Common myeloid progenitor, CD34-positive (primary cell): Measurements from ENCODE around the gene RASL12.
"Not testable (repeated sequence)": the region's sequence is repeated elsewhere in the genome, so short reads cannot be mapped to it uniquely, and the experiment has no call there.

Source experiments
- CTCF ChIA-PET: fragments of 350-600 bp; sonication (Branson Sonifier 250); formaldehyde crosslinking; loops from one replicate; lab custom pipeline; 2021; ENCODE audit warnings: antibody characterized with exemption; lab: Charles Lee
- POLR2A ChIA-PET: fragments of 350-600 bp; sonication (Branson Sonifier 250); formaldehyde crosslinking; loops from one replicate; lab custom pipeline; 2021; ENCODE audit warnings: antibody characterized with exemption; lab: Charles Lee
- DNase-seq, 3 donors: peaks; one replicate each; pipeline versions ENCODE4 v3.0.0 to v3.0.0-alpha.2; 2013
- H3K27ac ChIP-seq, 2 experiments: 1 replicate in 1 of 2; 2 replicates in 1 of 2; pipeline ENCODE4 v1.7.0; 2013; ENCODE audit warnings: inconsistent platforms in 2 of 2, low read length in 2 of 2, mild to moderate bottlenecking in 2 of 2, low read depth in 1 of 2, moderate library complexity in 1 of 2; ENCODE audit not compliant: severe bottlenecking in 2 of 2, insufficient read depth in 1 of 2, poor library complexity in 1 of 2
- H3K27me3 ChIP-seq, 5 experiments: replicated peaks in 2 of 5; 1 replicate in 3 of 5; 2 replicates in 2 of 5; pipeline versions ENCODE4 v1.6.1 to v1.7.0; 2013; ENCODE audit warnings: low read length in 4 of 5, mild to moderate bottlenecking in 2 of 5, moderate library complexity in 2 of 5, inconsistent platforms in 1 of 5; ENCODE audit not compliant: insufficient read depth in 5 of 5, control insufficient read depth in 4 of 5
- H3K36me3 ChIP-seq, 4 experiments: 1 replicate in 2 of 4; 2 replicates in 2 of 4; pipeline versions ENCODE4 v1.6.1 to v1.7.0; 2013; ENCODE audit warnings: low read length in 3 of 4, control low read depth in 1 of 4, mild to moderate bottlenecking in 1 of 4; ENCODE audit not compliant: control insufficient read depth in 4 of 4, insufficient read depth in 4 of 4
- H3K4me1 ChIP-seq, 4 experiments: 1 replicate in 3 of 4; 2 replicates in 1 of 4; pipeline versions ENCODE4 v1.6.1 to v1.7.1; 2013; ENCODE audit warnings: low read length in 3 of 4, mild to moderate bottlenecking in 3 of 4, control low read depth in 1 of 4, inconsistent platforms in 1 of 4, moderate library complexity in 1 of 4; ENCODE audit not compliant: control insufficient read depth in 4 of 4, insufficient read depth in 4 of 4; ENCODE audit errors: control extremely low read depth in 1 of 4
- H3K4me3 ChIP-seq, 7 experiments: 1 replicate in 4 of 7; 2 replicates in 3 of 7; pipeline versions ENCODE4 v1.5.1 to v1.7.0; 2013; ENCODE audit warnings: mild to moderate bottlenecking in 7 of 7, low read length in 6 of 7, moderate library complexity in 6 of 7, inconsistent platforms in 2 of 7, low read depth in 2 of 7, control low read depth in 1 of 7; ENCODE audit not compliant: insufficient read depth in 4 of 7, control insufficient read depth in 1 of 7; ENCODE audit errors: extremely low read depth in 1 of 7
- H3K9me3 ChIP-seq, 5 experiments: 1 replicate in 4 of 5; 2 replicates in 1 of 5; pipeline versions ENCODE4 v1.6.1 to v1.7.1; 2013; ENCODE audit warnings: low read length in 4 of 5, mild to moderate bottlenecking in 2 of 5, inconsistent platforms in 1 of 5, low read depth in 1 of 5, moderate library complexity in 1 of 5; ENCODE audit not compliant: control insufficient read depth in 4 of 5, insufficient read depth in 2 of 5; ENCODE audit errors: control extremely low read depth in 1 of 5
- WGBS: methylation state at CpG from one replicate; pipeline ENCODE4 v1.1.5; 2013; ENCODE audit not compliant: insufficient coverage; 5-methylcytosine and 5-hydroxymethylcytosine counted together

Gene RASL12

DNA sequence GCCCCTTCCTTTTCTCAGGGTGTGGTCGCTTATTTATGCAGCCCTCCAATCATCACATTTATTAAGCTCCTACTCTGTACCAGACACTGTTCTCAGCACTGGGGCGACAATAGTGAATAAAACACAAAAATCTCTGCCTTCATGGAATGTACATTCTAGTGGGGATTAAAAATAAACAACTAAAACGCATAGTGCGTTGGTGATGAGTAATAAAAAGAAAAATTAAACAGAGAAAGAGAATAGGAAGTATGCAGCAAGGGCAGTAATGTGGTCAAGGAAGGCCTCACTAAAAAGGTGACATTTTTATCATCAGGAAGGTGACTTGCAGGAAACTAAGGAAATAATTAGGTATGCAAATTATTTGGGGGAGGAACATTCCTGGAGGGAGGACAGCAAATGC lies 17.5 kb downstream of the RASL12 start:
- Histone ChIP-seq H3K4me1 (peaks cover 0 to 31% (median 27%) of the 10 kb centered on the region in 4 experiments), H3K27me3 (no peaks in the 10 kb centered on the region), H3K36me3 (no peaks in the 10 kb centered on the region), H3K27ac (no peak overlapping the region), H3K4me3 (peak overlapping the region in 2 of 7 experiments; percentile 38 to 70), H3K9me3 (no peaks in the 10 kb centered on the region)
- DNase-seq, result peak in 2 of 3 donors; percentile 26 to 30
- CTCF ChIA-PET, result interaction anchor here (1.0 to 12.8 kb wide), 4 partner anchors 11 to 65 kb away, joined by 3 to 282 read pairs (median 74); partner anchors contain the start of genes KBTBD13 and UBAP1L
- POLR2A ChIA-PET, result interaction anchor here (0.6 kb wide), 1 partner anchor 19 kb away, joined by 4 read pairs; no protein-coding TSS in a partner anchor
- 24% methylated on average over 2 of the region's 4 CpGs for WGBS

DNA sequence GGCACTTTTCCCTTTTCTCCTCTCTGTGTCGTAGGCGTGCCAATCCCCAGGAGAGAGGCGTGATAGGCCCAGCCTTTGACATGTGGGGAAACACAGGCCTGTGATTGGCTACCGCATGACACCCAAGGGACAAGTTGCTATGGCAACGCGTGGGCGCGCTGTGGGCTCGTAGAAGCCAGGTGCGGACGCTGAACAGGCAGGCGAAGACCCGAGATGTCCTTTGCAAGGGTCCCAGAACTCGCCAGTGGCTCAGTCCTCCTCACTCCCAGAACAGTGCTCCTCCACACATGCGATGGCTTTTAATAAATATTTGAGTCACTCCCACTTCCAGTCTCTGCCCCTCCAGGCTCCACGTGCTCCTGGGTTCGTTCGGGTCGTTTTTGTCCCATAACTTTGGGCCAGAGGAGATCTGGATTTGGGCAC lies 18.4 kb downstream of the RASL12 start:
- Histone ChIP-seq H3K9me3 (no peaks in the 10 kb centered on the region), H3K4me3 (peak overlapping the region in 5 of 7 experiments; percentile 35 to 70 (median 38)), H3K27me3 (no peaks in the 10 kb centered on the region), H3K4me1 (peaks cover 0 to 23% (median 19%) of the 10 kb centered on the region in 4 experiments), H3K36me3 (no peaks in the 10 kb centered on the region), H3K27ac (no peak overlapping the region)
- ChIA-PET CTCF (interaction anchor here (7.7 to 12.8 kb wide), 2 partner anchors 32 to 49 kb away, joined by 142 to 282 read pairs; partner anchors contain the start of gene KBTBD13), POLR2A (no interaction called here)
- peak; percentile 91 to 92 (median 92) for DNase-seq
- WGBS, result 0% methylated on average over 16 of the region's 19 CpGs

DNA sequence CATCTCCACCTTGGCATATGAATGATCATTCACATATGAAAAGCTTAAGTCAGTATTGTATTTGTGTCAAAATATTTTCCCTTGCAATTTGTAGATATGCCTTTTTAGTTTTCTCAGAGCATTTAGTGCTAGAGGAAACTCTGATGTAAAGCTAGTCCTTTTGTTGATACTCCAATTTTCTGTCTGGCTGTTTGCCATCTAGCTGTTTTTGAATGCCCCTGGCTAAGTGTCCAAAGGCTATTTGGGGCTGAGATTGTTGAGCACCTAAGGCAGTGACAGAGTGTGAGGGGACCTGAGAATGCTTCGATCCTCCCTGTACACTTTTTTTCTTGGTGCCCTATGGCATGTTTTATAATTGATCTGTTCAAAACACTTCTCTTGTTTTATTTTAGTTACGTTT lies 19.6 kb downstream of the RASL12 start:
- ChIA-PET CTCF (interaction anchor here (0.9 to 12.8 kb wide), 3 partner anchors 19 to 162 kb away, joined by 3 to 282 read pairs (median 6); partner anchors contain the start of genes KBTBD13 and RASL12), POLR2A (interaction anchor here (0.6 kb wide), 2 partner anchors 9 to 341 kb away, joined by 3 to 6 read pairs; no protein-coding TSS in a partner anchor)
- H3K36me3 ChIP-seq, result no peaks in the 10 kb centered on the region
- no peak overlapping the region for H3K27ac ChIP-seq
- WGBS, result no CpG with 5 or more reads among the region's 2 CpGs
- no peaks in the 10 kb centered on the region for H3K9me3 ChIP-seq
- H3K27me3 ChIP-seq, result no peaks in the 10 kb centered on the region
- no peak overlapping the region for H3K4me3 ChIP-seq
- H3K4me1 ChIP-seq, result peaks cover 0 to 22% (median 17%) of the 10 kb centered on the region in 4 experiments
- no peak for DNase-seq

DNA sequence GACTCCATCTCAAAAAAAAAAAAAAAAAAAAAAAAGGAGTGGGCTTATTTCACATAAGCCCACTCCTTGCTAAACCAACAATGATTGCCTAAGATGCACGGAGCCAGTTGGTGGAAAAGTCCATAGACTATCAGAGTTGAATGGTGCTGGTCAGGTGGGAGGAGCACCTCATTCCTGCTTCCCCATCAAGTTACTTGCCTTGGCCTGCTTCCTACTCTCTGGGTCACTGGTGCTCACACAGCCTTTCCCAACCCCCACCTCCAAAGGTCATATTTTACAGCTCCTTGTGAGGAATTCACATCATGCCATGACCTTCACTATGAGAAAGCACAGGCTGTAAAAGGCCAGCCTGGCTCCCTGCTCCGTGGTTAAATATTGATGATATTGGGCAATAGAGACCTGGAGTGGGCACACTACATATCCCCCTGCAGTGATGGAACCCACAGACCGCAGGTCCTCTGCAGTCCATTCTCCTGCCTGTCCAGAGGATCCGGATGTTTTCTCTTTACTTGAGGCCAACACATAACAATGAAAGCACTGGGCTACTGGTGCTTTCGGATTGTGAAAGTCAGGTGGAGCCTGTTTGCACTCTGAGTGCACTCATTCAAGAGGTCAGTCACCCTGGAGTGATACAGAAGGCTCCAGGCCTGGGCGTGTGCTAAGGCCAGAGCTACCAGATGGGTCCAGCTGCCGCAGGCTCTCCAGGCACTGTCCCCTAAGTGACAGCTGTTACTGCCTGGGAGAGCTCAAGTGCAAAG lies 22.9 kb downstream of the RASL12 start, which contains the start of gene SLC51B:
TSS of gene SLC51B (plus strand) at position 664 of the 758 bp plus-strand sequence. CDS start 4,618 bp downstream, outside the sequence.
- H3K27ac ChIP-seq, result no peak within 1 kb of the TSS
- H3K4me3 ChIP-seq, result no peak within 1 kb of the TSS
- no peak for DNase-seq
- ChIA-PET CTCF (interaction anchor here (0.9 to 1.7 kb wide), 7 partner anchors 10 to 57 kb away, joined by 3 to 4 read pairs (median 3); no protein-coding TSS in a partner anchor), POLR2A (interaction anchor here (0.7 kb wide), 1 partner anchor 58 kb away, joined by 3 read pairs; no protein-coding TSS in a partner anchor)
- H3K4me1 ChIP-seq, result peaks cover 0 to 10% (median 9%) of the 10 kb centered on the region in 4 experiments
- 96% methylated on average over 6 of the region's 7 CpGs for WGBS
- no peaks in the 10 kb centered on the region for H3K9me3 ChIP-seq
- no peaks in the 10 kb centered on the region for H3K36me3 ChIP-seq
- no peaks in the 10 kb centered on the region for H3K27me3 ChIP-seq

DNA sequence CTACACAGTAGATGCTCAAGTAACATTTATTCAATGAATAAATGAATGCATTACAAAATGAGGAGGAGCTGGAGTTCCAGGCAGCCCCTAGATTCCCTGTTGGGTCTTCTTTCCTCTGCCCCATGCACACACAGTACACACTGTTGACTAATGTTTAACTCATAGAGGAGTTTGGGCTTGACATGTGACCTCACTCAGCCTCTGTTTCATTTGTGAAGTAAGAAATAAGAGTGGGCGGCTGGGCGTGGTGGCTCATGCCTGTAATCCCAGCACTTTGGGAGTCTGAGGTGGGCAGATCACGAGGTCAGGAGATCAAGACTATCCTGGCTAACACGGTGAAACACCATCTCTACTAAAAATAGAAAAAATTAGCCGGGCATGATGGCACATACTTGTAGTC lies 23.6 kb downstream of the RASL12 start:
- ChIA-PET POLR2A (interaction anchor here (0.7 kb wide), 1 partner anchor 58 kb away, joined by 3 read pairs; no protein-coding TSS in a partner anchor), CTCF (interaction anchor here (1.0 to 3.2 kb wide), 9 partner anchors 11 to 67 kb away, joined by 3 to 18 read pairs (median 4); no protein-coding TSS in a partner anchor)
- H3K27ac ChIP-seq, H3K36me3 ChIP-seq, H3K27me3 ChIP-seq, H3K9me3 ChIP-seq, DNase-seq, H3K4me3 ChIP-seq, H3K4me1 ChIP-seq: not testable (repeated sequence)
- WGBS, result 100% methylated on average over 1 of the region's 5 CpGs

DNA sequence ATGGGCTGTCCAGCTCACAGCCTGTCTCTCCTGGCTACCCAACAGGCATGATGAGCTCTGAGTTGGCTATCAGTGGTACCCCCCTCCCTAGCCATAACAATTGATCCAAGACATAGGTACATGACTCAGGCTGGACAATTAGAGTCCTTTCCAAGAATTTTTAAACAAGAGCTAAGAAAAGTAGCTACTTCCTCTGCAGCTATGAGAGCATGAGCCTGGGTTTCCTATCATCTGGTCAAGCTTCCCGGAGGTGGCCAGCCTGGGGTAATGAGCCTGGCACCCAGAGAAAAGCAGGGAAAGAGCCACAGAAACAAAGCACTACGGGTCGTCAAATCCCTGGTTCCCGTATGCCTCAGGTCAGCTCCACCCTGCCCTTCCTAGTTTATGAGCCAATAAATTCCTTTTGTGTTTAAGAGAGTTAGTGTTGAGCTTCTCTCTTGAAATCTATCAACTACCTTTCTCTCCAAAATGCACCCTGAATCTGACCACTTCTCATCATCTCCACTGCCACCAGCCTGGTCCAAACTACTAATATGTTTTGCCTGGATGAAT lies 24.9 kb downstream of the RASL12 start:
- no peak for DNase-seq
- H3K36me3 ChIP-seq, result no peaks in the 10 kb centered on the region
- H3K27me3 ChIP-seq, result no peaks in the 10 kb centered on the region
- H3K9me3 ChIP-seq, result no peaks in the 10 kb centered on the region
- H3K27ac ChIP-seq, result no peak overlapping the region
- no peaks in the 10 kb centered on the region for H3K4me1 ChIP-seq
- CTCF ChIA-PET, result interaction anchor here (0.6 to 3.2 kb wide), 14 partner anchors 9 to 1335 kb away, joined by 3 to 18 read pairs (median 3); no protein-coding TSS in a partner anchor
- POLR2A ChIA-PET, result interaction anchor here (0.6 kb wide), 1 partner anchor 1201 kb away, joined by 3 read pairs; no protein-coding TSS in a partner anchor
- 100% methylated on average over 4 of the region's 4 CpGs for WGBS
- no peak overlapping the region for H3K4me3 ChIP-seq
